Measurements from ENCODE around the gene GTF2B. TPM values are rescaled to one million over a fixed set of nuclear protein-coding genes. Genes with fewer than 3 reads are reported as not detected.

Gene GTF2B
- total and polyA plus RNA-seq, 2 donors (not counting 1 experiment from before 2014, with no cell fraction given): 29.2 to 32.0 TPM

DNA sequence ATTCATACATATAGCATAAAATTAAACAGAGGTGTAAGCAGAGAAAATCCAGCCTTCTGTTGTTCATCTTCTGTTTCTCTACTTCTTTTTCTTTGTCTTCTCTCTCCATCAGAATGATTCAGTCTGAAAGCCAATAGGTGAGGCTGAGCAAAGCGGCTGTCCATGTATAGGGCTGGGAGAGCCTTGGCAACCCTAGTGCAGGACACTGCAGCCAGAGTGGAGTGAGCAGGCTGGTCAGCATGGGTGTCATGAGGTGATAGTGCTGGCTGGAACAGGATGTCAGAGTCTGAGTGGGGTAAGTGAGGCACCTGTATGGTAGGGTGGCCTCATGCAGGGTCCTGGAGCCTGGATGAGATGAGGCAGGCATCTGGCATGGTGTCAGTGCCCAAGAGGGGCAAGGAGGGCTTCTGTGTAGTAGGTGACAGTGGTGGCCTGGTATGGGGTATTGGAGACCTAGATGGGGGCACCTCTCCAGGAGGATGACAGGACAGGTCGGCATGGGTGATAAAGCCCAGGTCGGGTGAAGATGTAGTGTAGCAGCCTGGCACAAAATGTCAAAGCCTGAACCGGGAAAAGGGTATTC lies 45.5 kb upstream of the GTF2B start:
- H4K20me1 ChIP-seq (ENCODE audit: control insufficient read depth, insufficient read depth, low read length, poor library complexity, severe bottlenecking): no peaks in the 10 kb centered on the region
- ChIA-PET POLR2A (no interaction called here), CTCF (interaction anchor here (0.8 kb wide), 1 partner anchor 14 kb away, joined by 3 read pairs; no protein-coding TSS in a partner anchor)
- intact Hi-C loops (cut with micrococcal nuclease): loop anchor here (1.0 kb wide), 1 partner anchor 518 kb away; no protein-coding TSS in a partner anchor
- H3K27ac ChIP-seq (ENCODE audit: low read length in 2 of 2): no peak overlapping the region
- H3K36me3 ChIP-seq (replicated peaks in 1 of 2; ENCODE audit: control extremely low read depth in 1 of 2, control insufficient read depth in 1 of 2, extremely low read depth in 1 of 2, insufficient read depth in 2 of 2, low read length in 1 of 2): peaks cover 7 to 44% of the 10 kb centered on the region in 2 experiments
- no peak for DNase-seq
- H3K4me1 Mint-ChIP-seq: no peaks in the 10 kb centered on the region
- H3K27me3 Mint-ChIP-seq: no peaks in the 10 kb centered on the region
- H3K27ac Mint-ChIP-seq: peak overlapping the region; percentile 11
- H3K4me3 Mint-ChIP-seq: no peak overlapping the region
- peaks cover 2% of the 10 kb centered on the region for H3K9me3 Mint-ChIP-seq (ENCODE audit: insufficient read depth)
- H3K4me1 ChIP-seq (ENCODE audit: control insufficient read depth in 2 of 2, insufficient read depth in 2 of 2, low read length in 2 of 2): no peaks in the 10 kb centered on the region
- ATAC-seq (ENCODE audit: low read depth): no peak
- H3K9ac ChIP-seq (ENCODE audit: low read length): no peak overlapping the region
- H2AFZ ChIP-seq (ENCODE audit: insufficient read depth, low read depth, low read length, poor library complexity, severe bottlenecking): no peak overlapping the region
- H3K79me2 ChIP-seq (ENCODE audit: control insufficient read depth, insufficient read depth, low read length): no peaks in the 10 kb centered on the region
- 100% methylated on average over 1 of the region's 4 CpGs for WGBS (ENCODE audit: insufficient coverage)
- no peaks in the 10 kb centered on the region for H3K27me3 ChIP-seq (replicated peaks in 1 of 4; ENCODE audit: control extremely low read depth in 1 of 4, control insufficient read depth in 3 of 4, insufficient read depth in 4 of 4, low read length in 3 of 4)
- TF ChIP-seq EZH2 (IDR thresholded peaks at IDR 0.05; ENCODE audit: borderline replicate concordance, insufficient read depth, low read depth, low read length, poor library complexity, severe bottlenecking): no peak
- TF ChIP-seq, protein P1, sequence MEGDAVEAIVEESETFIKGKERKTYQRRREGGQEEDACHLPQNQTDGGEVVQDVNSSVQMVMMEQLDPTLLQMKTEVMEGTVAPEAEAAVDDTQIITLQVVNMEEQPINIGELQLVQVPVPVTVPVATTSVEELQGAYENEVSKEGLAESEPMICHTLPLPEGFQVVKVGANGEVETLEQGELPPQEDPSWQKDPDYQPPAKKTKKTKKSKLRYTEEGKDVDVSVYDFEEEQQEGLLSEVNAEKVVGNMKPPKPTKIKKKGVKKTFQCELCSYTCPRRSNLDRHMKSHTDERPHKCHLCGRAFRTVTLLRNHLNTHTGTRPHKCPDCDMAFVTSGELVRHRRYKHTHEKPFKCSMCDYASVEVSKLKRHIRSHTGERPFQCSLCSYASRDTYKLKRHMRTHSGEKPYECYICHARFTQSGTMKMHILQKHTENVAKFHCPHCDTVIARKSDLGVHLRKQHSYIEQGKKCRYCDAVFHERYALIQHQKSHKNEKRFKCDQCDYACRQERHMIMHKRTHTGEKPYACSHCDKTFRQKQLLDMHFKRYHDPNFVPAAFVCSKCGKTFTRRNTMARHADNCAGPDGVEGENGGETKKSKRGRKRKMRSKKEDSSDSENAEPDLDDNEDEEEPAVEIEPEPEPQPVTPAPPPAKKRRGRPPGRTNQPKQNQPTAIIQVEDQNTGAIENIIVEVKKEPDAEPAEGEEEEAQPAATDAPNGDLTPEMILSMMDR (IDR thresholded peaks at IDR 0.05): no peak
- no peaks in the 10 kb centered on the region for H3K9me3 ChIP-seq (ENCODE audit: control extremely low read depth in 1 of 3, control insufficient read depth in 2 of 3, insufficient read depth in 1 of 3, low read length in 2 of 3)
- no peak overlapping the region for H3K4me3 ChIP-seq (ENCODE audit: control extremely low read depth in 1 of 5, extremely low read depth in 1 of 5, insufficient read depth in 1 of 5, low read depth in 2 of 5, low read length in 4 of 5)
- H3K4me2 ChIP-seq (replicated peaks; ENCODE audit: low read depth, low read length, poor library complexity, severe bottlenecking): no peak overlapping the region

DNA sequence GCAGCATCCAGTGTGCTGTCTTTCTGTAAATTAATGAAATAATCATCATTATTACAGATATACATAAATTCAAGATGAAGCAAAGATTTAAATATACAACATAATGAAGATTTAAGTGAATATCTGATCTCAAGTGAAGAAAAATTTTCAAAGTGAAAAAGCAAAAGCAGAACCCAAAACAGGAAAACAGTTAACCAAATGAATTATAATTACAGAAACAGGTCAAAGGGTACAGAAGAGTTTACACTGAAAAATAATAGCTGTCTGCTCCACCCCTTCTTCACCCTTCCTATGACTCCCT lies 44.8 kb upstream of the GTF2B start:
- intact Hi-C loops (cut with micrococcal nuclease): loop anchor here (1.0 kb wide), 1 partner anchor 519 kb away; no protein-coding TSS in a partner anchor

More for the DNA sequence above, 44.8 kb upstream of the GTF2B start:
- Mint-ChIP-seq H3K4me1 (no peaks in the 10 kb centered on the region), H3K27ac (no peak overlapping the region), H3K27me3 (no peaks in the 10 kb centered on the region), H3K4me3 (no peak overlapping the region), H3K9me3 (ENCODE audit: insufficient read depth) (peaks cover 2% of the 10 kb centered on the region)
- Histone ChIP-seq H3K79me2 (ENCODE audit: control insufficient read depth, insufficient read depth, low read length) (no peaks in the 10 kb centered on the region), H3K4me1 (ENCODE audit: control insufficient read depth in 2 of 2, insufficient read depth in 2 of 2, low read length in 2 of 2) (no peaks in the 10 kb centered on the region), H3K9ac (ENCODE audit: low read length) (no peak overlapping the region), H3K27ac (ENCODE audit: low read length in 2 of 2) (no peak overlapping the region), H4K20me1 (ENCODE audit: control insufficient read depth, insufficient read depth, low read length, poor library complexity, severe bottlenecking) (no peaks in the 10 kb centered on the region), H3K4me3 (ENCODE audit: control extremely low read depth in 1 of 5, extremely low read depth in 1 of 5, insufficient read depth in 1 of 5, low read depth in 2 of 5, low read length in 4 of 5) (no peak overlapping the region), H3K27me3 (replicated peaks in 1 of 4; ENCODE audit: control extremely low read depth in 1 of 4, control insufficient read depth in 3 of 4, insufficient read depth in 4 of 4, low read length in 3 of 4) (no peaks in the 10 kb centered on the region), H2AFZ (ENCODE audit: insufficient read depth, low read depth, low read length, poor library complexity, severe bottlenecking) (no peak overlapping the region), H3K4me2 (replicated peaks; ENCODE audit: low read depth, low read length, poor library complexity, severe bottlenecking) (no peak overlapping the region), H3K36me3 (replicated peaks in 1 of 2; ENCODE audit: control extremely low read depth in 1 of 2, control insufficient read depth in 1 of 2, extremely low read depth in 1 of 2, insufficient read depth in 2 of 2, low read length in 1 of 2) (peaks cover 8 to 43% of the 10 kb centered on the region in 2 experiments), H3K9me3 (ENCODE audit: control extremely low read depth in 1 of 3, control insufficient read depth in 2 of 3, insufficient read depth in 1 of 3, low read length in 2 of 3) (no peaks in the 10 kb centered on the region)
- ATAC-seq (ENCODE audit: low read depth) (no peak), DNase-seq (no peak)
- ChIA-PET CTCF (interaction anchor here (0.8 kb wide), 1 partner anchor 15 kb away, joined by 3 read pairs; no protein-coding TSS in a partner anchor), POLR2A (no interaction called here)
- TF ChIP-seq, protein P1 (IDR thresholded peaks at IDR 0.05): peak; percentile 49
- TF ChIP-seq EZH2 (IDR thresholded peaks at IDR 0.05; ENCODE audit: borderline replicate concordance, insufficient read depth, low read depth, low read length, poor library complexity, severe bottlenecking): no peak
